Mammary epithelial cell (primary cell): ENCODE results near the gene MAMLD1.

Experiments used
- CTCF ChIP-seq, 2 donors: IDR thresholded peaks in 1 of 2; conservative IDR thresholded peaks in 1 of 2; 2 replicates each; pipeline ENCODE4 v1.5.1; 2011 to 2012; ENCODE audit warnings: inconsistent platforms in 2 of 2, low read length in 2 of 2, mild to moderate bottlenecking in 2 of 2, control low read depth in 1 of 2, low read depth in 1 of 2; ENCODE audit not compliant: insufficient read depth in 1 of 2; ENCODE audit errors: extremely low read depth in 1 of 2
- EZH2 ChIP-seq: IDR thresholded peaks from 2 replicates; pipeline ENCODE4 v1.6.1; 2012; ENCODE audit warnings: low read length, inconsistent platforms, borderline replicate concordance

GRCh38 chrX:150515801-150516200, 152.7 kb downstream of the MAMLD1 start:
- TF ChIP-seq CTCF (conservative IDR thresholded peaks at IDR 0.05 in 1 of 2, IDR thresholded peaks at IDR 0.05 in 1 of 2; ENCODE audit: extremely low read depth in 1 of 2, insufficient read depth in 1 of 2, low read depth in 1 of 2, low read length in 2 of 2): no peak
- no peak for TF ChIP-seq EZH2
